Stomach (tissue), 4 donors: ENCODE measurements around the gene MEIKIN.

Source experiments
- POLR2A ChIP-seq, 4 donors: fragments of 450-650 bp; IDR thresholded peaks; one replicate each; pipeline ENCODE4 v1.6.1; 2016; ENCODE audit warnings: antibody characterized with exemption in 4 of 4, control low read depth in 2 of 4, mild to moderate bottlenecking in 1 of 4, moderate library complexity in 1 of 4
- POLR2AphosphoS5 ChIP-seq, 3 donors: sonication (generic); formaldehyde crosslinking; IDR thresholded peaks; one replicate each; pipeline ENCODE4 v1.6.1; 2016; ENCODE audit warnings: antibody characterized with exemption in 3 of 3
- TF ChIP-seq, protein P1 (sequence below), 7 experiments: fragments of 450-650 bp in 4 of 7; fragments of 200-600 bp in 3 of 7; sonication (generic) in 3 of 7; IDR thresholded peaks; one replicate each; pipeline ENCODE4 v1.5.1; 2016 to 2019; ENCODE audit warnings: antibody characterized with exemption in 7 of 7, control low read depth in 2 of 7, mild to moderate bottlenecking in 1 of 7

GRCh38 chr5:131791866-131792265 is 153.6 kb downstream of the MEIKIN start:
- TF ChIP-seq, protein P1, sequence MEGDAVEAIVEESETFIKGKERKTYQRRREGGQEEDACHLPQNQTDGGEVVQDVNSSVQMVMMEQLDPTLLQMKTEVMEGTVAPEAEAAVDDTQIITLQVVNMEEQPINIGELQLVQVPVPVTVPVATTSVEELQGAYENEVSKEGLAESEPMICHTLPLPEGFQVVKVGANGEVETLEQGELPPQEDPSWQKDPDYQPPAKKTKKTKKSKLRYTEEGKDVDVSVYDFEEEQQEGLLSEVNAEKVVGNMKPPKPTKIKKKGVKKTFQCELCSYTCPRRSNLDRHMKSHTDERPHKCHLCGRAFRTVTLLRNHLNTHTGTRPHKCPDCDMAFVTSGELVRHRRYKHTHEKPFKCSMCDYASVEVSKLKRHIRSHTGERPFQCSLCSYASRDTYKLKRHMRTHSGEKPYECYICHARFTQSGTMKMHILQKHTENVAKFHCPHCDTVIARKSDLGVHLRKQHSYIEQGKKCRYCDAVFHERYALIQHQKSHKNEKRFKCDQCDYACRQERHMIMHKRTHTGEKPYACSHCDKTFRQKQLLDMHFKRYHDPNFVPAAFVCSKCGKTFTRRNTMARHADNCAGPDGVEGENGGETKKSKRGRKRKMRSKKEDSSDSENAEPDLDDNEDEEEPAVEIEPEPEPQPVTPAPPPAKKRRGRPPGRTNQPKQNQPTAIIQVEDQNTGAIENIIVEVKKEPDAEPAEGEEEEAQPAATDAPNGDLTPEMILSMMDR (IDR thresholded peaks at IDR 0.05), result no peak
- no peak for TF ChIP-seq POLR2AphosphoS5 (IDR thresholded peaks at IDR 0.05)
- no peak for TF ChIP-seq POLR2A (IDR thresholded peaks at IDR 0.05)
